Cardiac ventricle fibroblast (primary cell): ENCODE measurements around the gene LCE1A. TPM values are rescaled to one million over a fixed set of nuclear protein-coding genes. Genes with fewer than 3 reads are reported as not detected.

Source experiments
- total RNA-seq: library from RNA; depleted of rRNA; stranded (reverse); fragments of >200 nt; gene quantifications from 2 replicates; pipeline ENCODE4 v1.2.3, GENCODE V29; 2015

LCE1A gene, protein sequence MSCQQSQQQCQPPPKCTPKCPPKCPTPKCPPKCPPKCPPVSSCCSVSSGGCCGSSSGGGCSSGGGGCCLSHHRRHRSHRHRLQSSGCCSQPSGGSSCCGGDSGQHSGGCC
- not detected in 2 replicates for total RNA-seq

GRCh38 chr1:152827173-152827572 lies at the start of gene LCE1A:
Gene LCE1A, plus strand, starts transcription at chr1:152827473. Its CDS starts 0 bp downstream, at chr1:152827473.

GRCh38 chr1:152786077-152786476 lies 41.2 kb upstream of the LCE1A start, which contains the start of gene LCE1E:
Gene LCE1E, plus strand, starts transcription at chr1:152786257. Its CDS starts 1,043 bp downstream, at chr1:152787300.

DNA sequence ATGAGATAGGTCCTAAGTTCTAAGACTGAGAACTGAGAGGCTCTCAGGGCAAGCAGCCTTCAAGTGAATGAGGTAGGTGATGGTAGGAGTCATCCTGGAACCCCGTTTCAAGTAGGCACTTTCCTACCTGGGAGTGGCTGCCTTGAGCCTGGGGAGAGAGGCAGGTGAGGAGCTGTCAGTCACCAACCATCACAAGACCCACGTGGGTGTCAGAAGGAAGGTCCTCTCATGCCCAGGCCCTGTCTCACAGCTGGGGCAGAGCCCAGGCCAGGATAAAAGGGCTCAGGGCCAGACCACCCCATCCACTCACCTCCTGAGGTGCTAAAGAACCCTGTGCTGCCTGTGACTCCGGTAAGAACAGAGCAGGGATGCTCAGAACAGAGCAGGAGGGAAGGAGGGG lies 30.9 kb upstream of the LCE1A start, which contains the start of gene LCE1D:
TSS of gene LCE1D (plus strand) at position 301 of the 400 bp plus-strand sequence. CDS start 1,074 bp downstream, outside the sequence.

GRCh38 chr1:152806576-152806975 lies 20.7 kb upstream of the LCE1A start, which contains the start of gene LCE1C:
Gene LCE1C, minus strand, starts transcription at chr1:152806651. Its CDS starts 1,173 bp downstream, at chr1:152805478.

GRCh38 chr1:152811671-152812070 lies 15.6 kb upstream of the LCE1A start, which contains the start of gene LCE1B:
Gene LCE1B, plus strand, starts transcription at chr1:152811971. Its CDS starts 476 bp downstream, at chr1:152812447.

DNA sequence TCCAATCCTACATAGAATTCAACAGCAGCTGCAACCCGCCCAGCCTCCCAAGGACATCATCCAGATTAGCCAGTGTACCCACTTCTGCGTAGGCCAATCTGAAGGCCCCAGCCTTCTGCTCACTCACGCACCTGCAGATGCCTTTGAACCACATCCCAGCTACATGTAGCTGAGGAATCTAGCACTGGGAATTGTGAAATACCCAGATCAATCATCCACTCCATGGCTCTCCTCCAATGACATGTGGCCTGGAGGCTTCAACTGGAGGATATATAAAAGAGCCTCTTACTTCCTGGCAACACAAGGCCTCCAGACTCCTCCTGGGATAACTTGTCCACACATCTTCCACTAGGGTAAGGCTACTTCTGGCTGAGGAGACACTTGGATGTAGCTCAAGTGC lies 15.3 kb downstream of the LCE1A start, which contains the start of gene LCE6A:
TSS of gene LCE6A (plus strand) at position 301 of the 400 bp plus-strand sequence. CDS start 665 bp downstream, outside the sequence.

GRCh38 chr1:152859696-152860095 lies 32.4 kb downstream of the LCE1A start, which contains the start of gene LCE7A:
Gene LCE7A, plus strand, starts transcription at chr1:152859996. Its CDS starts 702 bp downstream, at chr1:152860698.

Other genes starting within 250 kb of the LCE1A start
- gene LCE3D, start 247.0 kb upstream of the LCE1A start, total RNA-seq: not detected in 2 replicates
- not detected in 2 replicates for gene LCE3C, start 227.2 kb upstream of the LCE1A start, total RNA-seq
- gene LCE3B, start 213.7 kb upstream of the LCE1A start, total RNA-seq: not detected in 2 replicates
- gene LCE3A, start 204.4 kb upstream of the LCE1A start, total RNA-seq: not detected in 2 replicates
- gene LCE2D, start 164.1 kb upstream of the LCE1A start, total RNA-seq: not detected in 2 replicates
- gene LCE2C, start 152.2 kb upstream of the LCE1A start, total RNA-seq: not detected in 2 replicates
- not detected in 2 replicates for gene LCE2B, start 141.3 kb upstream of the LCE1A start, total RNA-seq
- gene LCE2A, start 129.1 kb upstream of the LCE1A start, total RNA-seq: not detected in 2 replicates
- gene LCE4A, start 119.3 kb upstream of the LCE1A start, total RNA-seq: not detected in 2 replicates
- not detected in 2 replicates for gene KPRP, start 69.4 kb upstream of the LCE1A start, total RNA-seq
- gene LCE1F, start 52.3 kb upstream of the LCE1A start, total RNA-seq: not detected in 2 replicates
- not detected in 2 replicates for gene LCE1E, start 41.2 kb upstream of the LCE1A start, total RNA-seq
- not detected in 2 replicates for gene LCE1D, start 30.8 kb upstream of the LCE1A start, total RNA-seq
- not detected in 2 replicates for gene LCE1C, start 20.8 kb upstream of the LCE1A start, total RNA-seq
- not detected in 2 replicates for gene LCE1B, start 15.5 kb upstream of the LCE1A start, total RNA-seq
- gene LCE6A, start 15.4 kb downstream of the LCE1A start, total RNA-seq: not detected in 2 replicates
- not detected in 2 replicates for gene LCE7A, start 32.5 kb downstream of the LCE1A start, total RNA-seq
- gene SMCP, start 50.8 kb downstream of the LCE1A start, total RNA-seq: not detected in 2 replicates
- gene IVL, start 81.1 kb downstream of the LCE1A start, total RNA-seq: not detected in 2 replicates
- gene SPRR5, start 119.7 kb downstream of the LCE1A start, total RNA-seq: not detected in 2 replicates
- not detected in 2 replicates for gene SPRR4, start 143.2 kb downstream of the LCE1A start, total RNA-seq
- not detected in 2 replicates for gene SPRR1A, start 156.6 kb downstream of the LCE1A start, total RNA-seq
- gene SPRR3, start 174.3 kb downstream of the LCE1A start, total RNA-seq: not detected in 2 replicates
- gene SPRR1B, start 203.7 kb downstream of the LCE1A start, total RNA-seq: not detected in 2 replicates
- gene SPRR2D, start 213.6 kb downstream of the LCE1A start, total RNA-seq: not detected in 2 replicates
- not detected in 2 replicates for gene SPRR2A, start 230.0 kb downstream of the LCE1A start, total RNA-seq
- not detected in 2 replicates for gene SPRR2B, start 244.1 kb downstream of the LCE1A start, total RNA-seq